ENCODE results near the gene UBR1. TPM values are rescaled to one million over a fixed set of nuclear protein-coding genes. Genes with fewer than 3 reads are reported as not detected.
"Not testable (repeated sequence)": the region's sequence is repeated elsewhere in the genome, so short reads cannot be mapped to it uniquely, and the experiment has no call there.

UBR1 gene
- total RNA-seq, 1 donor from 2014 or later: 32.5 TPM

- peak; percentile 52 for DNase-seq
- peak; percentile 6 to 22 for ATAC-seq
These were observed 27.1 kb upstream of the UBR1 start for GRCh38 chr15:43132830-43133429.

GRCh38 chr15:43128980-43129335 is 23.1 kb upstream of the UBR1 start:
- no peak for TF ChIP-seq CTCF (IDR thresholded peaks at IDR 0.05)
- Histone ChIP-seq H3K4me3 (no peak overlapping the region), H3K27ac (no peak overlapping the region), H3K4me1 (peaks cover 22% of the 10 kb centered on the region), H3K36me3 (no peaks in the 10 kb centered on the region), H3K9me3 (no peaks in the 10 kb centered on the region), H3K27me3 (ENCODE audit: low read depth) (no peaks in the 10 kb centered on the region)
- intact Hi-C loops (cut with DNase I): no loop called here
- DNase-seq: no peak
- no peak for ATAC-seq

More at GRCh38 chr15:43132830-43133429, 27.1 kb upstream of the UBR1 start:
- H3K27me3 ChIP-seq (ENCODE audit: low read depth): no peaks in the 10 kb centered on the region
- peaks cover 25% of the 10 kb centered on the region for H3K36me3 ChIP-seq
- H3K9me3 ChIP-seq: no peaks in the 10 kb centered on the region
- peaks cover 24% of the 10 kb centered on the region for H3K4me1 ChIP-seq
- no peak for TF ChIP-seq CTCF (IDR thresholded peaks at IDR 0.05)
- peak overlapping the region; percentile 81 for H3K4me3 ChIP-seq
- intact Hi-C loops (cut with DNase I): no loop called here
- H3K27ac ChIP-seq: peak overlapping the region; percentile 93

- H3K27me3 ChIP-seq (ENCODE audit: low read depth); H3K27ac ChIP-seq; H3K4me3 ChIP-seq; intact Hi-C loops (cut with DNase I); ATAC-seq; H3K9me3 ChIP-seq; H3K36me3 ChIP-seq; DNase-seq: not testable (repeated sequence)
- peaks cover 22% of the 10 kb centered on the region for H3K4me1 ChIP-seq
These were observed 22.5 kb upstream of the UBR1 start for GRCh38 chr15:43128174-43128979.

GRCh38 chr15:43127752-43128151 is 21.9 kb upstream of the UBR1 start:
- no peak for TF ChIP-seq CTCF (IDR thresholded peaks at IDR 0.05)
- Histone ChIP-seq H3K27me3 (ENCODE audit: low read depth) (no peaks in the 10 kb centered on the region), H3K27ac (peak overlapping the region; percentile 28), H3K36me3 (no peaks in the 10 kb centered on the region), H3K9me3 (no peaks in the 10 kb centered on the region), H3K4me1 (peaks cover 19% of the 10 kb centered on the region), H3K4me3 (no peak overlapping the region)
- ATAC-seq (peak; percentile 47 to 54), DNase-seq (no peak)
- intact Hi-C loops (cut with DNase I): no loop called here

- Histone ChIP-seq H3K9me3 (no peaks in the 10 kb centered on the region), H3K27ac (no peak overlapping the region), H3K36me3 (no peaks in the 10 kb centered on the region), H3K27me3 (ENCODE audit: low read depth) (no peaks in the 10 kb centered on the region), H3K4me3 (no peak overlapping the region), H3K4me1 (peaks cover 22% of the 10 kb centered on the region)
- ATAC-seq (no peak), DNase-seq (no peak)
- no peak for TF ChIP-seq CTCF (IDR thresholded peaks at IDR 0.05)
- intact Hi-C loops (cut with DNase I): no loop called here
These were observed 20.5 kb upstream of the UBR1 start for GRCh38 chr15:43126356-43126755.

- H3K9me3 ChIP-seq: no peaks in the 10 kb centered on the region
- H3K36me3 ChIP-seq: no peaks in the 10 kb centered on the region
- no peak overlapping the region for H3K27ac ChIP-seq
- ATAC-seq (no peak), DNase-seq (no peak)
- H3K4me3 ChIP-seq: no peak overlapping the region
- no peak for TF ChIP-seq CTCF (IDR thresholded peaks at IDR 0.05)
- peaks cover 22% of the 10 kb centered on the region for H3K4me1 ChIP-seq
- no peaks in the 10 kb centered on the region for H3K27me3 ChIP-seq (ENCODE audit: low read depth)
- intact Hi-C loops (cut with DNase I): no loop called here
These were observed 19.3 kb upstream of the UBR1 start for GRCh38 chr15:43125100-43125661.
